ENCODE results near the gene SLC27A5. TPM values are rescaled to one million over a fixed set of nuclear protein-coding genes. Genes with fewer than 3 reads are reported as not detected.

SLC27A5 gene
- total and polyA plus RNA-seq, 2 of the 13 experiments (the other 11 are each of a cell fraction or from before 2014, with no cell fraction given) = 30.3 to 40.2 TPM

DNA sequence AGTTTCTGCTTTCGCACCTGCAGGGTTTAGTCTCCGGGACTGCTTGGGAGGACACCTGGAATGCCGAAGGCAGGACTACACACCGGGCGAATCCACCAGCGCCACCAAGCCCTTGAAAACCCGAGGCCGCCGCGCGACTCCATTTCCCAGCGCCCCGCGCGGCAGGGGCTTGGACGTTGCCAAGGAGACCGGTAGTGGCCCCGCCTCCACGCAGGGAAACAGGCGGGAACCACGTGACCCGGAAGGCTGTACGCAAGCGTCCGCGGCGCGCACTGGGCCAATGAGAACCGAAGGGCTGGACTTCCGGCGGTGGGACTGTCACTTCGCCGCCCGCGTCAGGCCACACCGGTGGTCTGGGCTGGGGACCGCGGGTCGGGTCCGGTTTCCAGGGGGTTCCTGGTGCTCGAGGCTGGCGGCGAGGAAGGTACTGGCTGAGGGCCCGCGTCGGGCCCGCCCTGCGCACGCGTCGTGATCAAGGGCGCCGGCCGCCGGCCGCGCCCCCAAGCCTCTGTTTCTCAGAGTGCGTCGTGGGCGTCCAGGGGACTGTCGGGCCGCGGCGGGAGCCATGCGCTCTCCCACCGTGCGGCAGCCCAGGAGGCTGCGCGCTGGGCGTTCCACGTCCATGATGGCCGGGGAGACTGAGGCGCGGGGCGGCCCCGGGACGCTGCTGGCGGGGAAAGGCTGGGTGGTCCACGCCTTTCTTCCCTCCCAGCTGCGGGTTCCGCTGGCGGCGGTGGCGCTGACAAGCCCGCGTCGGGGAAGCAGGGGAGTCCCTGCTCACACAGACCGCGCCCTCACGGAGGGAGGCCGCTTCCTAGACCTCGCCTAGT is 44.8 kb downstream of the SLC27A5 start, which contains the start of gene ZNF324 (continued):
- TF ChIP-seq, protein P1, sequence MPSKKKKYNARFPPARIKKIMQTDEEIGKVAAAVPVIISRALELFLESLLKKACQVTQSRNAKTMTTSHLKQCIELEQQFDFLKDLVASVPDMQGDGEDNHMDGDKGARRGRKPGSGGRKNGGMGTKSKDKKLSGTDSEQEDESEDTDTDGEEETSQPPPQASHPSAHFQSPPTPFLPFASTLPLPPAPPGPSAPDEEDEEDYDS (CRISPR knock-in tag; IDR thresholded peaks at IDR 0.05) = peak; percentile 73
- TF ChIP-seq EED (CRISPR knock-in tag; IDR thresholded peaks at IDR 0.05) = 0 out of 2 replicates have a peak, but pooled peaks have one; percentile 15
- TF ChIP-seq PLRG1 (conservative IDR thresholded peaks at IDR 0.05) = no peak
- TF ChIP-seq NFKBIZ (CRISPR knock-in tag; IDR thresholded peaks at IDR 0.05) = 0 out of 2 replicates have a peak, but pooled peaks have one; percentile 25
- peak; percentile 86 for TF ChIP-seq GATAD1 (CRISPR knock-in tag; IDR thresholded peaks at IDR 0.05)
- no peak for TF ChIP-seq ZSCAN29 (CRISPR knock-in tag; conservative IDR thresholded peaks at IDR 0.05)
- peak; percentile 86 for TF ChIP-seq SP2 (CRISPR knock-in tag; IDR thresholded peaks at IDR 0.05)
- TF ChIP-seq CREB1 (IDR thresholded peaks at IDR 0.05) = peak; percentile 81
- peak; percentile 83 for TF ChIP-seq CREB1 (CRISPR knock-in tag; IDR thresholded peaks at IDR 0.05)
- peak; percentile 85 for TF ChIP-seq HOXA5 (CRISPR knock-in tag; IDR thresholded peaks at IDR 0.05)
- 0 out of 2 replicates have a peak, but pooled peaks have one; percentile 32 for TF ChIP-seq ZNF343 (CRISPR knock-in tag; IDR thresholded peaks at IDR 0.05)
- TF ChIP-seq MEF2D (CRISPR knock-in tag; IDR thresholded peaks at IDR 0.05) = 0 out of 2 replicates have a peak, but pooled peaks have one; percentile 56
- no peak for TF ChIP-seq NONO (IDR thresholded peaks at IDR 0.05)
- peak; percentile 80 for TF ChIP-seq NONO (CRISPR knock-in tag; conservative IDR thresholded peaks at IDR 0.05)
- TF ChIP-seq HNRNPLL (IDR thresholded peaks at IDR 0.05; ENCODE audit: low read depth, low read length, poor library complexity, severe bottlenecking) = peak; percentile 44
- peak; percentile 77 for TF ChIP-seq POLR2G (IDR thresholded peaks at IDR 0.05; ENCODE audit: low read depth, low read length)
- TF ChIP-seq SMARCE1 (IDR thresholded peaks at IDR 0.05; ENCODE audit: borderline replicate concordance) = no peak
- TF ChIP-seq SKI (IDR thresholded peaks at IDR 0.05; ENCODE audit: partially characterized antibody) = no peak
- TF ChIP-seq, protein P2, sequence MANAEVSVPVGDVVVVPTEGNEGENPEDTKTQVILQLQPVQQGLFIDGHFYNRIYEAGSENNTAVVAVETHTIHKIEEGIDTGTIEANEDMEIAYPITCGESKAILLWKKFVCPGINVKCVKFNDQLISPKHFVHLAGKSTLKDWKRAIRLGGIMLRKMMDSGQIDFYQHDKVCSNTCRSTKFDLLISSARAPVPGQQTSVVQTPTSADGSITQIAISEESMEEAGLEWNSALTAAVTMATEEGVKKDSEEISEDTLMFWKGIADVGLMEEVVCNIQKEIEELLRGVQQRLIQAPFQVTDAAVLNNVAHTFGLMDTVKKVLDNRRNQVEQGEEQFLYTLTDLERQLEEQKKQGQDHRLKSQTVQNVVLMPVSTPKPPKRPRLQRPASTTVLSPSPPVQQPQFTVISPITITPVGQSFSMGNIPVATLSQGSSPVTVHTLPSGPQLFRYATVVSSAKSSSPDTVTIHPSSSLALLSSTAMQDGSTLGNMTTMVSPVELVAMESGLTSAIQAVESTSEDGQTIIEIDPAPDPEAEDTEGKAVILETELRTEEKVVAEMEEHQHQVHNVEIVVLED (CRISPR knock-in tag; IDR thresholded peaks at IDR 0.05; ENCODE audit: borderline replicate concordance) = peak; percentile 95
- no peak for TF ChIP-seq NFIB (CRISPR knock-in tag; IDR thresholded peaks at IDR 0.05; ENCODE audit: borderline replicate concordance)
- TF ChIP-seq, protein P3, sequence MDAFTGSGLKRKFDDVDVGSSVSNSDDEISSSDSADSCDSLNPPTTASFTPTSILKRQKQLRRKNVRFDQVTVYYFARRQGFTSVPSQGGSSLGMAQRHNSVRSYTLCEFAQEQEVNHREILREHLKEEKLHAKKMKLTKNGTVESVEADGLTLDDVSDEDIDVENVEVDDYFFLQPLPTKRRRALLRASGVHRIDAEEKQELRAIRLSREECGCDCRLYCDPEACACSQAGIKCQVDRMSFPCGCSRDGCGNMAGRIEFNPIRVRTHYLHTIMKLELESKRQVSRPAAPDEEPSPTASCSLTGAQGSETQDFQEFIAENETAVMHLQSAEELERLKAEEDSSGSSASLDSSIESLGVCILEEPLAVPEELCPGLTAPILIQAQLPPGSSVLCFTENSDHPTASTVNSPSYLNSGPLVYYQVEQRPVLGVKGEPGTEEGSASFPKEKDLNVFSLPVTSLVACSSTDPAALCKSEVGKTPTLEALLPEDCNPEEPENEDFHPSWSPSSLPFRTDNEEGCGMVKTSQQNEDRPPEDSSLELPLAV (CRISPR knock-in tag; conservative IDR thresholded peaks at IDR 0.05; ENCODE audit: low read depth) = no peak
- no peak for TF ChIP-seq ZNF230 (CRISPR knock-in tag; IDR thresholded peaks at IDR 0.05)

Measured in HepG2 (cell line).